Mesothelial cell of epicardium (in vitro differentiated cells): ENCODE results near the gene PIEZO2. TPM values are rescaled to one million over a fixed set of nuclear protein-coding genes. Genes with fewer than 3 reads are reported as not detected.

ENCODE experiments used
- DNase-seq, 2 experiments: peaks; one replicate each; pipeline ENCODE4 v3.0.0; 2021; ENCODE audit warnings: low spot score in 2 of 2; ENCODE audit not compliant: unreplicated experiment in 2 of 2
- H3K27ac Mint-ChIP-seq: 2 replicates; pipeline ENCODE4 v1.8.0; 2021; ENCODE audit warnings: mixed read lengths
- H3K27me3 Mint-ChIP-seq: 2 replicates; pipeline ENCODE4 v1.8.0; 2021; ENCODE audit warnings: low read depth, mixed read lengths
- H3K36me3 Mint-ChIP-seq: 2 replicates; pipeline ENCODE4 v1.8.0; 2021; ENCODE audit warnings: mixed read lengths
- H3K4me1 Mint-ChIP-seq: 2 replicates; pipeline ENCODE4 v1.8.0; 2021; ENCODE audit warnings: mixed read lengths
- H3K4me3 Mint-ChIP-seq: 2 replicates; pipeline ENCODE4 v1.8.0; 2021; ENCODE audit warnings: mild to moderate bottlenecking, moderate library complexity, mixed read lengths
- H3K9me3 Mint-ChIP-seq: 2 replicates; pipeline ENCODE4 v1.8.0; 2021; ENCODE audit warnings: mixed read lengths
- CTCF ChIP-seq: fragments of 200-600 bp; sonication (generic); IDR thresholded peaks from one replicate; pipeline ENCODE4 v1.5.0; 2021; ENCODE audit warnings: antibody characterized with exemption; ENCODE audit not compliant: unreplicated experiment
- total RNA-seq: library from RNA; stranded (reverse); gene quantifications from 3 replicates; pipeline ENCODE4 v1.2.1, GENCODE V29; 2021

PIEZO2 gene
- total RNA-seq, 1 donor from 2014 or later: 36.7 TPM

- Mint-ChIP-seq H3K27me3 (no peaks in the 10 kb centered on the region), H3K27ac (no peak overlapping the region), H3K9me3 (no peaks in the 10 kb centered on the region), H3K4me1 (no peaks in the 10 kb centered on the region), H3K36me3 (peaks cover 13% of the 10 kb centered on the region), H3K4me3 (no peak overlapping the region)
- no peak for DNase-seq
- TF ChIP-seq CTCF: no peak
These were observed 462.0 kb downstream of the PIEZO2 start for GRCh38 chr18:10687161-10687925.

GRCh38 chr18:10686308-10686707 lies 463.1 kb downstream of the PIEZO2 start:
- H3K27ac Mint-ChIP-seq: no peak overlapping the region
- no peaks in the 10 kb centered on the region for H3K9me3 Mint-ChIP-seq
- no peak for DNase-seq
- H3K4me1 Mint-ChIP-seq: no peaks in the 10 kb centered on the region
- TF ChIP-seq CTCF: no peak
- H3K4me3 Mint-ChIP-seq: no peak overlapping the region
- no peaks in the 10 kb centered on the region for H3K27me3 Mint-ChIP-seq
- H3K36me3 Mint-ChIP-seq: peaks cover 18% of the 10 kb centered on the region

GRCh38 chr18:10685484-10685883 lies 463.9 kb downstream of the PIEZO2 start:
- Mint-ChIP-seq H3K27ac (no peak overlapping the region), H3K4me3 (no peak overlapping the region), H3K36me3 (peaks cover 15% of the 10 kb centered on the region), H3K4me1 (no peaks in the 10 kb centered on the region), H3K27me3 (no peaks in the 10 kb centered on the region), H3K9me3 (no peaks in the 10 kb centered on the region)
- no peak for TF ChIP-seq CTCF
- DNase-seq: no peak

- no peaks in the 10 kb centered on the region for H3K9me3 Mint-ChIP-seq
- no peaks in the 10 kb centered on the region for H3K27me3 Mint-ChIP-seq
- no peak for DNase-seq
- H3K4me1 Mint-ChIP-seq: no peaks in the 10 kb centered on the region
- TF ChIP-seq CTCF: no peak
- peaks cover 7% of the 10 kb centered on the region for H3K36me3 Mint-ChIP-seq
- H3K27ac Mint-ChIP-seq: no peak overlapping the region
- H3K4me3 Mint-ChIP-seq: no peak overlapping the region
These were observed 467.0 kb downstream of the PIEZO2 start for GRCh38 chr18:10682368-10682714.

GRCh38 chr18:10681581-10682367 lies 467.6 kb downstream of the PIEZO2 start:
- Mint-ChIP-seq H3K9me3 (no peaks in the 10 kb centered on the region), H3K36me3 (peaks cover 7% of the 10 kb centered on the region), H3K27ac (no peak overlapping the region), H3K4me1 (no peaks in the 10 kb centered on the region), H3K4me3 (no peak overlapping the region), H3K27me3 (no peaks in the 10 kb centered on the region)
- no peak for DNase-seq
- no peak for TF ChIP-seq CTCF
